Type B pancreatic cell (in vitro differentiated cells): ENCODE measurements around the gene CCDC194. TPM values are rescaled to one million over a fixed set of nuclear protein-coding genes. Genes with fewer than 3 reads are reported as not detected.

ENCODE experiments used
- DNase-seq: peaks from one replicate; pipeline ENCODE4 v3.0.0; 2021; ENCODE audit warnings: mixed read lengths; ENCODE audit not compliant: unreplicated experiment; ENCODE audit errors: extremely low spot score
- H3K27ac Mint-ChIP-seq: 2 replicates; pipeline ENCODE4 v1.8.0; 2021; ENCODE audit warnings: mild to moderate bottlenecking, mixed read lengths
- H3K27me3 Mint-ChIP-seq: 2 replicates; pipeline ENCODE4 v1.8.0; 2021; ENCODE audit warnings: mixed read lengths
- H3K36me3 Mint-ChIP-seq: 2 replicates; pipeline ENCODE4 v1.8.0; 2021; ENCODE audit warnings: mixed read lengths
- H3K4me1 Mint-ChIP-seq: one replicate; pipeline ENCODE4 v1.8.0; 2021; ENCODE audit warnings: mixed read lengths; ENCODE audit not compliant: unreplicated experiment
- H3K4me3 Mint-ChIP-seq: 2 replicates; pipeline ENCODE4 v1.8.0; 2021; ENCODE audit warnings: mild to moderate bottlenecking, mixed read lengths
- H3K9me3 Mint-ChIP-seq: 2 replicates; pipeline ENCODE4 v1.8.0; 2021; ENCODE audit warnings: mixed read lengths
- CTCF ChIP-seq: fragments of 200-600 bp; sonication (generic); conservative IDR thresholded peaks from 2 replicates; pipeline ENCODE4 v1.5.0; 2021; ENCODE audit warnings: antibody characterized with exemption, mild to moderate bottlenecking
- total RNA-seq: library from RNA; stranded (reverse); gene quantifications from 2 replicates; pipeline ENCODE4 v1.2.1, GENCODE V29; 2021; ENCODE audit warnings: low replicate concordance

CCDC194 gene
- total RNA-seq, 1 donor from 2014 or later: not detected

- H3K4me3 Mint-ChIP-seq: peak overlapping the region; percentile 92
- H3K27me3 Mint-ChIP-seq: peaks cover 14% of the 10 kb centered on the region
- H3K9me3 Mint-ChIP-seq: no peaks in the 10 kb centered on the region
- no peak for DNase-seq
- peak overlapping the region; percentile 60 for H3K27ac Mint-ChIP-seq
- no peaks in the 10 kb centered on the region for H3K36me3 Mint-ChIP-seq
- no peak for TF ChIP-seq CTCF
- H3K4me1 Mint-ChIP-seq: peaks cover 13% of the 10 kb centered on the region
Observed at GRCh38 chr19:17420475-17420924, 26.5 kb upstream of the CCDC194 start.

DNA sequence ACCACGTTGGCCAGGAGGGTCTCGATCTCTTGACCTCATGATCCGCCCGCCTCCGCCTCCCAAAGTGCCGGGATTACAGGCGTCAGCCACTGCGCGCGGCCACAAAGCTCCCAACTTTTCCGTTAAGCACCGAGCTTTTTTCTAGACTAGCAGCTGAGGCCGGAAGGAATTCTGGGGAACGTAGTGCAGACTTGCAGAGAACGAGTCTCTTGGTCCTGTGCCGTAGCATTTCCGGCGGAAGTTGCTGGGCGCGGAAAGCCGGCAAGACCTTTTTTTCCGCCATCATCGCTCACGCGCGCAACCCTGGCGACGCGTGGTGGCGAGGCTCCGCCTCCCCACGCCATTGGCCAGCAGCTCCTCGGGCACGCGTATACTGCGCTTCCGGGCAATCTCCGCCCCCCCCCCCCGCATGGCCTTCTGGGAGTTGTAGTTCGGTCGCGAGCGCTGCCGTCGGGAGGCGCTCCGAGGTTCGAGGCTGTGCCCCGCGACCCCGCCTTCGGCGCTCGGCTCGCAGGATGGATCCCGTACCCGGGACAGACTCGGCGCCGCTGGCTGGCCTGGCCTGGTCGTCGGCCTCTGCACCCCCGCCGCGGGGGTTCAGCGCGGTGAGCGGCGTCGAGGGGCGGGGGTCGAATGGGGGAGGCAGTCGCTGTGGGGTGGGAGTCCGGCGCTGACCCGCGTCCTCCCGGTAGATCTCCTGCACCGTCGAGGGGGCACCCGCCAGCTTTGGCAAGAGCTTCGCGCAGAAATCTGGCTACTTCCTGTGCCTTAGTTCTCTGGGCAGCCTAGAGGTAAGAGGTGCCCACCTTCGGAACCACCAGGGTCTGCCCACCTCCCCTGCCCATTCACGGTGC lies 25.9 kb upstream of the CCDC194 start, which contains the start of gene MVB12A:
Gene MVB12A (plus strand): TSS at position 427 of the 854 bp plus-strand sequence. CDS start 89 bp downstream, at position 516.
- DNase-seq: peak; percentile 97
- Mint-ChIP-seq H3K36me3 (no peaks in the 10 kb centered on the region), H3K4me3 (peak within 1 kb of the TSS; percentile 92), H3K27ac (peak within 1 kb of the TSS; percentile 86), H3K4me1 (peaks cover 13% of the 10 kb centered on the region), H3K27me3 (peaks cover 20% of the 10 kb centered on the region), H3K9me3 (no peaks in the 10 kb centered on the region)
- no peak for TF ChIP-seq CTCF

DNA sequence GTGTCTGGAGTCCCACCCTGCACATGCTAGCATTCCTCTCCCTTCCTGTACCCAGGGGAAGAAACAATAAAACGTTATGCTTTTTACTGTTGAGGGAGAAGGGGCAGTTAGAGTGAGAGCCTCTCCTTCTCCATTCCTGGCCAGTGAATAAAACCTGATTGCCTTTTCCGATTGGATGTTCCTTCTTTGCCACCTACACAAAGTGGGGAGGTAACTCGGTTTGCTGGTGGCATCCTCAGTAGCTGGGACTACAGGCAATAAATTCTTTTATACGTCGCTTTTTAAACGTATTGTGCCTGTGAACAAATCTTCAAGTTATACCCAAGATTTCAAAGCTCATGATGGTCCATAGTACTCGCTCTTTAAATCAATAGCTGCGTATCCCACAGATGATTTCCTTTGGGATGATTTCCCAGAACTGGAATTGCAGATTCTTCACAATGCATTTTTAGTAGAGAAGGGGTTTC lies 25.2 kb upstream of the CCDC194 start:
- H3K9me3 Mint-ChIP-seq: no peaks in the 10 kb centered on the region
- peaks cover 21% of the 10 kb centered on the region for H3K27me3 Mint-ChIP-seq
- no peaks in the 10 kb centered on the region for H3K36me3 Mint-ChIP-seq
- H3K4me1 Mint-ChIP-seq: peaks cover 13% of the 10 kb centered on the region
- H3K27ac Mint-ChIP-seq: peak overlapping the region; percentile 86
- DNase-seq: no peak
- H3K4me3 Mint-ChIP-seq: peak overlapping the region; percentile 92
- no peak for TF ChIP-seq CTCF

DNA sequence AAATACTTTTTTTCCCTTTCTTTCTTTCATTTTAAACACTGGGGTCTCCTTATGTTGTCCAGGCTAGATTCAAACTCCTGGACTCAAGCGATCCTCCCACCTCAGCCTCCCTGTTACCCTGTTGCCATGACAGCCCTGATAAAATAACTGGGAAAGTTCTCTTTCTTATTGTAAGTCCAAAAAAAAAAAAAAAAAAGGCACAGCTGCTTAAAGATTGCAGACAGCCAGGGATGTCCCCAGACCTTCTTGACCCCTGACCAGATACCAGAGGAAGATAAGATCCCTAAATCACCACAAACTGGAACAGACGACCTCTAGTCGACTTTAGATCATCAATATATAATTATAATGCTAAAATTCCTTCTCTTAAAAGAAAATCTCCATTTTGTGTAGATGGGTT lies 24.7 kb upstream of the CCDC194 start:
- Mint-ChIP-seq H3K36me3 (no peaks in the 10 kb centered on the region), H3K4me1 (peaks cover 13% of the 10 kb centered on the region), H3K9me3 (no peaks in the 10 kb centered on the region), H3K27me3 (peaks cover 21% of the 10 kb centered on the region), H3K4me3 (peak overlapping the region; percentile 92), H3K27ac (peak overlapping the region; percentile 86)
- DNase-seq: no peak
- TF ChIP-seq CTCF: no peak

DNA sequence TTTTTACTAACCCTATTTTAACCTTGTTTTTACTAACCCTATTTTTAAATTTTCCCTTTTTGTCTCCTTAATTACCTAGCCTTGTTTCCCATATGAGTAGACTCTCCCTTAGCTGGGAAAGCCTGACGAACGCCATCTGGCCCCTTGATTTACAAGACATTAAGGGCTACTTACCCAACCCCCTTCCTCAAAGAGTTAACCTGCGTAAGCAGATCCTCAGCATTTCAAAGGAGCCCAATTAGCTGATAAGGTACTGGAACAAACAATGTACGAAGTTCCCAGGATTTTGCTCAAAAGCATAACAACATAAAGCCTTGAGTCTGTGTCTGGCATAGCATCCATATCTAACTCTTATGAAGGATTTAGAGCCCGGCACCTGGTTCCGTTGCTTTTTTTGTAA lies 21.1 kb upstream of the CCDC194 start:
- Mint-ChIP-seq H3K4me1 (peaks cover 25% of the 10 kb centered on the region), H3K36me3 (no peaks in the 10 kb centered on the region), H3K4me3 (peak overlapping the region; percentile 58), H3K27me3 (peaks cover 30% of the 10 kb centered on the region), H3K9me3 (no peaks in the 10 kb centered on the region), H3K27ac (peak overlapping the region; percentile 34)
- DNase-seq: no peak
- TF ChIP-seq CTCF: no peak
